PC-3 (cell line): ENCODE data around the gene NR2F2. TPM values are rescaled to one million over a fixed set of nuclear protein-coding genes. Genes with fewer than 3 reads are reported as not detected.
"Not testable (repeated sequence)": the region's sequence is repeated elsewhere in the genome, so short reads cannot be mapped to it uniquely, and the experiment has no call there.

Experiments
- ATAC-seq: fragments of 200-7000 bp; cut with Tn5 transposase; 2 replicates; pipeline ENCODE4 v1.9.1; 2020; ENCODE audit warnings: mild to moderate bottlenecking, moderate library complexity
- BruUV-seq: library from RNA; stranded (reverse); fragments of 400-500 nt; replicated peaks from 2 replicates; lab custom pipeline; 2021; lab: Mats Ljungman, UMichigan
- CTCF ChIA-PET: fragments of 300-600 bp; sonication (Branson Sonifier 250); formaldehyde crosslinking; loops from one replicate; lab custom pipeline; 2022; ENCODE audit warnings: antibody characterized with exemption; lab: Charles Lee
- POLR2A ChIA-PET: fragments of 300-600 bp; sonication (Branson Sonifier 250); formaldehyde crosslinking; loops from one replicate; lab custom pipeline; 2022; ENCODE audit warnings: antibody characterized with exemption; ENCODE audit not compliant: unreplicated experiment; lab: Charles Lee
- DNase-seq: peaks from one replicate; pipeline ENCODE4 v3.0.0-alpha.2; 2015
- H2AFZ ChIP-seq: fragments of 300-600 bp; sonication (generic); 2 replicates; pipeline ENCODE4 v1.6.0; 2016; ENCODE audit warnings: antibody characterized with exemption, low read length
- H3F3A ChIP-seq: fragments of 300-600 bp; sonication (generic); one replicate; pipeline ENCODE4 v1.6.0; 2017; ENCODE audit warnings: antibody characterized with exemption, low read length, control low read depth, mild to moderate bottlenecking; ENCODE audit not compliant: unreplicated experiment
- H3K27ac ChIP-seq: fragments of 300-600 bp; sonication (generic); 2 replicates; pipeline ENCODE4 v1.5.1; 2016; ENCODE audit warnings: mild to moderate bottlenecking, low read length
- H3K27me3 ChIP-seq: fragments of 300-600 bp; sonication (generic); 2 replicates; pipeline ENCODE4 v1.6.1; 2016; ENCODE audit warnings: low read length, mixed read lengths
- H3K36me3 ChIP-seq: fragments of 300-600 bp; sonication (generic); 2 replicates; pipeline ENCODE4 v1.6.1; 2016; ENCODE audit warnings: low read depth, mixed run types, low read length, mixed read lengths
- H3K4me1 ChIP-seq: fragments of 300-600 bp; sonication (generic); 2 replicates; pipeline ENCODE4 v1.5.1; 2016; ENCODE audit warnings: low read length; ENCODE audit not compliant: insufficient read depth
- H3K4me2 ChIP-seq: fragments of 300-600 bp; sonication (generic); 2 replicates; pipeline ENCODE4 v1.6.0; 2016; ENCODE audit warnings: low read length
- H3K4me3 ChIP-seq: fragments of 300-600 bp; sonication (generic); 2 replicates; pipeline ENCODE4 v1.5.1; 2016; ENCODE audit warnings: mild to moderate bottlenecking, low read length, mixed read lengths
- H3K79me2 ChIP-seq: fragments of 300-600 bp; sonication (generic); 2 replicates; pipeline ENCODE4 v1.6.1; 2017; ENCODE audit warnings: low read length, mixed read lengths
- H3K9ac ChIP-seq: fragments of 300-600 bp; sonication (generic); 2 replicates; pipeline ENCODE4 v1.6.0; 2016; ENCODE audit warnings: mild to moderate bottlenecking, low read length
- H3K9me2 ChIP-seq: fragments of 300-600 bp; sonication (generic); replicated peaks from 2 replicates; pipeline ENCODE4 v1.6.1; 2016; ENCODE audit warnings: mixed run types, low read length, mixed read lengths
- H3K9me3 ChIP-seq: fragments of 300-600 bp; sonication (generic); 2 replicates; pipeline ENCODE4 v1.6.1; 2016; ENCODE audit warnings: low read length, mixed read lengths
- H4K20me1 ChIP-seq: fragments of 300-600 bp; sonication (generic); 2 replicates; pipeline ENCODE4 v1.6.1; 2016; ENCODE audit warnings: low read length, mixed read lengths
- EZH2 ChIP-seq: fragments of 300-600 bp; sonication (generic); IDR thresholded peaks from one replicate; pipeline ENCODE4 v1.6.1; 2017; ENCODE audit warnings: antibody characterized with exemption, mild to moderate bottlenecking, low read length; ENCODE audit not compliant: unreplicated experiment
- EZH2phosphoT487 ChIP-seq: fragments of 300-600 bp; sonication (generic); IDR thresholded peaks from 2 replicates; pipeline ENCODE4 v1.6.1; 2018; ENCODE audit warnings: mild to moderate bottlenecking, antibody characterized with exemption, low read length, borderline replicate concordance
- intact Hi-C: fragments of 100-400 bp; cut with micrococcal nuclease; formaldehyde crosslinking; loops from 2 replicates; pipeline ENCODE4 v1.9.0; 2023
- total RNA-seq: library from RNA; depleted of rRNA; stranded (reverse); fragments of >200 nt; gene quantifications from 2 replicates; pipeline ENCODE4 v1.2.3, GENCODE V29; 2014
- TF ChIP-seq, protein P1 (sequence below): fragments of 300-600 bp; sonication (generic); conservative IDR thresholded peaks from 2 replicates; pipeline ENCODE4 v1.5.1; 2017; ENCODE audit warnings: antibody characterized with exemption, low read depth, mild to moderate bottlenecking, low read length

The NR2F2 gene
- total RNA-seq, 1 experiment from 2014 or later: 19.6 TPM

DNA sequence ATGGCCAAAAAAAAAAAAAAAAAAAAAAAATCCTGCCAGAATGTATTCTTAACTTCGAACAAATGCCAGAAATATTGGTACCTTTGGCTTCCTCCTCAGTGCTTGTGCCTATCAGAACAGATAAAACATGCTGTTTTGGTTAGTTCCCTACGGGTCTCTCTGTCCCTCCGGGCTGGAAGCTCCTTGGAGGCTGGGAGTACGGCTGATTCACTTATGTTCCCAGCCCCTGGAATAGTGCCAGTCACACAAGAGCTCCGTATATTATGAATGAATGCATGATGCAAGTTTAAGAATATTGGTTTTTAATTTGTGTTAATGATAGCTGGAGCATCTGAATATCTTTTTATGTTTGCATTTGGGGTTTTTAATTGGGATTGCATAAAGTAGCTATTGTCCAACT is 44.0 kb downstream of the NR2F2 start:
- POLR2A ChIA-PET: no interaction called here
- H3K9ac ChIP-seq: no peak overlapping the region
- BruUV-seq: no TSS peak
- DNase-seq (no peak), ATAC-seq (no peak)
- intact Hi-C loops: no loop called here
- no peak overlapping the region for H3K4me3 ChIP-seq
- no peak overlapping the region for H2AFZ ChIP-seq
- H3K4me2 ChIP-seq: no peak overlapping the region
- H3K9me3 ChIP-seq: no peaks in the 10 kb centered on the region
- H4K20me1 ChIP-seq: no peaks in the 10 kb centered on the region
- no peaks in the 10 kb centered on the region for H3K9me2 ChIP-seq
- no peaks in the 10 kb centered on the region for H3K36me3 ChIP-seq
- CTCF ChIA-PET: no interaction called here
- no peaks in the 10 kb centered on the region for H3K79me2 ChIP-seq
- no peak overlapping the region for H3K27ac ChIP-seq
- H3F3A ChIP-seq: no peaks in the 10 kb centered on the region
- H3K4me1 ChIP-seq: no peaks in the 10 kb centered on the region
- TF ChIP-seq, protein P1, sequence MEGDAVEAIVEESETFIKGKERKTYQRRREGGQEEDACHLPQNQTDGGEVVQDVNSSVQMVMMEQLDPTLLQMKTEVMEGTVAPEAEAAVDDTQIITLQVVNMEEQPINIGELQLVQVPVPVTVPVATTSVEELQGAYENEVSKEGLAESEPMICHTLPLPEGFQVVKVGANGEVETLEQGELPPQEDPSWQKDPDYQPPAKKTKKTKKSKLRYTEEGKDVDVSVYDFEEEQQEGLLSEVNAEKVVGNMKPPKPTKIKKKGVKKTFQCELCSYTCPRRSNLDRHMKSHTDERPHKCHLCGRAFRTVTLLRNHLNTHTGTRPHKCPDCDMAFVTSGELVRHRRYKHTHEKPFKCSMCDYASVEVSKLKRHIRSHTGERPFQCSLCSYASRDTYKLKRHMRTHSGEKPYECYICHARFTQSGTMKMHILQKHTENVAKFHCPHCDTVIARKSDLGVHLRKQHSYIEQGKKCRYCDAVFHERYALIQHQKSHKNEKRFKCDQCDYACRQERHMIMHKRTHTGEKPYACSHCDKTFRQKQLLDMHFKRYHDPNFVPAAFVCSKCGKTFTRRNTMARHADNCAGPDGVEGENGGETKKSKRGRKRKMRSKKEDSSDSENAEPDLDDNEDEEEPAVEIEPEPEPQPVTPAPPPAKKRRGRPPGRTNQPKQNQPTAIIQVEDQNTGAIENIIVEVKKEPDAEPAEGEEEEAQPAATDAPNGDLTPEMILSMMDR: no peak
- TF ChIP-seq EZH2phosphoT487 (no peak), EZH2 (no peak)
- no peaks in the 10 kb centered on the region for H3K27me3 ChIP-seq

DNA sequence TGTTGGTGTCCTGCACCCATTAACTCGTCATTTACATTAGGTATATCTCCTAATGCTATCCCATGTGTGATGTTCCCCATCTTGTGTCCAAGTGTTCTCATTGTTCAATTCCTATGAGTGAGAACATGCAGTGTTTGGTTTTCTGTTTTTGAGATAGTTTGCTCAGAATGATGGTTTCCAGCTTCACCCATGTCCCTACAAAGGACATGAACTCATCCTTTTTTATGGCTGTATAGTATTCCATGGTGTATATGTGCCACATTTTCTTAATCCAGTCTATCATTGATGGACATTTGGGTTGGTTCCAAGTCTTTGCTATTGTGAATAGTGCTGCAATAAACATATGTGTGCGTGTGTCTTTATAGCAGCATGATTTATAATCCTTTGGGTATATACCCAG is 49.1 kb downstream of the NR2F2 start:
- POLR2A ChIA-PET, H3K4me3 ChIP-seq, H4K20me1 ChIP-seq, ATAC-seq, H3K27me3 ChIP-seq, H3F3A ChIP-seq, H3K27ac ChIP-seq, H3K9me3 ChIP-seq, H3K4me2 ChIP-seq, BruUV-seq, CTCF ChIA-PET, H3K36me3 ChIP-seq, DNase-seq, H3K9me2 ChIP-seq, H3K4me1 ChIP-seq, intact Hi-C loops, H3K9ac ChIP-seq, H3K79me2 ChIP-seq, H2AFZ ChIP-seq: not testable (repeated sequence)

DNA sequence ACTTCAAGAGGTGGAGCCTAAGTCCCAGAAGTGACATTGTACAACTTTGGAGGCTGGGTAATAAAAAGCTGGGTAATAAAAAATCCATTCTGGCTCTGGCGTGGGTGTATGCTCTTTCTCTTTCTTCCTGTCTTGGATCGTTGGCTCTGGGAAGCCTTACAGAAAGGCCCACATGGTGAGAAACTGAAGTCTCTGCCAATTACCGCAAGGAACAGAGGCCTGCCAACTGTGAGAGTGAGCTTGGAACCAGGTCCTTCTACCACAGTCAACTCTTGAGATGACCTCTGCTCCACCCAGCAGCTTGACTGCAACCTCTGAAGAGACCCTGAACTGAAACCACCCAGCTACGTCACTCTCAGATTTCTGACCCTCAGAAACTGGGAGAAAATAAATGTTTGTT is 51.0 kb downstream of the NR2F2 start:
- H4K20me1 ChIP-seq: no peaks in the 10 kb centered on the region
- no peaks in the 10 kb centered on the region for H3F3A ChIP-seq
- no TSS peak for BruUV-seq
- no peaks in the 10 kb centered on the region for H3K27me3 ChIP-seq
- intact Hi-C loops: no loop called here
- H2AFZ ChIP-seq: no peak overlapping the region
- H3K36me3 ChIP-seq: no peaks in the 10 kb centered on the region
- H3K4me1 ChIP-seq: no peaks in the 10 kb centered on the region
- no peaks in the 10 kb centered on the region for H3K79me2 ChIP-seq
- ChIA-PET CTCF (no interaction called here), POLR2A (no interaction called here)
- ATAC-seq (no peak), DNase-seq (no peak)
- no peak for TF ChIP-seq EZH2
- no peak for TF ChIP-seq EZH2phosphoT487
- TF ChIP-seq, protein P1: no peak
- no peak overlapping the region for H3K9ac ChIP-seq
- no peak overlapping the region for H3K4me3 ChIP-seq
- no peak overlapping the region for H3K4me2 ChIP-seq
- H3K9me3 ChIP-seq: no peaks in the 10 kb centered on the region
- H3K9me2 ChIP-seq: no peaks in the 10 kb centered on the region
- no peak overlapping the region for H3K27ac ChIP-seq
